Liver (tissue), 9 donors: ENCODE data around the gene LIN9. TPM values are rescaled to one million over a fixed set of nuclear protein-coding genes. Genes with fewer than 3 reads are reported as not detected.
"Not testable (repeated sequence)": the region's sequence is repeated elsewhere in the genome, so short reads cannot be mapped to it uniquely, and the experiment has no call there.

ENCODE experiments used
- DNase-seq: peaks from one replicate; pipeline ENCODE4 v3.0.0-alpha.2; 2017; ENCODE audit warnings: low spot score
- H3K27ac ChIP-seq, 2 donors: one replicate each; pipeline ENCODE4 v1.7.0; 2013; ENCODE audit warnings: inconsistent platforms in 2 of 2, low read length in 2 of 2, control low read depth in 1 of 2, low read depth in 1 of 2, mild to moderate bottlenecking in 1 of 2
- H3K27me3 ChIP-seq, 4 donors: one replicate each; pipeline versions ENCODE4 v1.6.1 to v1.7.0; 2013; ENCODE audit warnings: low read length in 3 of 4, inconsistent platforms in 1 of 4, mild to moderate bottlenecking in 1 of 4, moderate library complexity in 1 of 4; ENCODE audit not compliant: control insufficient read depth in 4 of 4, insufficient read depth in 4 of 4
- H3K36me3 ChIP-seq, 4 donors: one replicate each; pipeline versions ENCODE4 v1.6.1 to v1.7.0; 2013; ENCODE audit warnings: low read length in 3 of 4, mild to moderate bottlenecking in 3 of 4, low read depth in 1 of 4, moderate library complexity in 1 of 4; ENCODE audit not compliant: control insufficient read depth in 4 of 4, insufficient read depth in 3 of 4
- H3K4me1 ChIP-seq, 4 donors: one replicate each; pipeline versions ENCODE4 v1.6.1 to v1.7.0; 2013; ENCODE audit warnings: low read length in 3 of 4, mild to moderate bottlenecking in 3 of 4, moderate library complexity in 1 of 4; ENCODE audit not compliant: control insufficient read depth in 4 of 4, insufficient read depth in 4 of 4
- H3K4me3 ChIP-seq, 3 donors: one replicate each; pipeline versions ENCODE4 v1.6.1 to v1.7.0; 2013; ENCODE audit warnings: low read length in 3 of 3, control low read depth in 1 of 3, low read depth in 1 of 3, mild to moderate bottlenecking in 1 of 3
- H3K9ac ChIP-seq, 2 donors: one replicate each; pipeline ENCODE4 v1.7.0; 2013; ENCODE audit warnings: low read length in 2 of 2, mild to moderate bottlenecking in 2 of 2, moderate library complexity in 2 of 2, control low read depth in 1 of 2, low read depth in 1 of 2
- H3K9me3 ChIP-seq, 4 donors: one replicate each; pipeline versions ENCODE4 v1.6.1 to v1.7.0; 2013; ENCODE audit warnings: low read length in 3 of 4; ENCODE audit not compliant: control insufficient read depth in 4 of 4
- CTCF ChIP-seq: fragments of 150-350 bp; IDR thresholded peaks from 2 replicates; pipeline ENCODE4 v1.5.1; 2017; ENCODE audit warnings: improper control_type of control experiment, low read depth, low read length; ENCODE audit not compliant: missing input control
- FOXA1 ChIP-seq: IDR thresholded peaks from 2 replicates; pipeline ENCODE4 v1.6.1; 2016; ENCODE audit warnings: antibody characterized with exemption
- FOXA2 ChIP-seq: IDR thresholded peaks from 2 replicates; pipeline ENCODE4 v1.6.1; 2016; ENCODE audit warnings: antibody characterized with exemption
- GABPA ChIP-seq, 2 donors: IDR thresholded peaks in 1 of 2; conservative IDR thresholded peaks in 1 of 2; 2 replicates each; pipeline ENCODE4 v1.6.1; 2016; ENCODE audit warnings: antibody characterized with exemption in 2 of 2, mild to moderate bottlenecking in 1 of 2, moderate library complexity in 1 of 2
- HNF4A ChIP-seq, 2 donors: conservative IDR thresholded peaks; 2 replicates each; pipeline ENCODE4 v1.6.1; 2016; ENCODE audit warnings: antibody characterized with exemption in 2 of 2, mild to moderate bottlenecking in 2 of 2
- JUND ChIP-seq, 2 donors: IDR thresholded peaks; 2 replicates each; pipeline ENCODE4 v1.6.1; 2016; ENCODE audit warnings: antibody characterized with exemption in 2 of 2
- REST ChIP-seq: IDR thresholded peaks from 2 replicates; pipeline ENCODE4 v1.6.1; 2016; ENCODE audit warnings: antibody characterized with exemption, mild to moderate bottlenecking
- WGBS: extraction: QIAGEN DNeasy Blood & Tissue Kit; methylation state at CpG from one replicate; pipeline ENCODE4 v1.1.7; 2013; 5-methylcytosine and 5-hydroxymethylcytosine counted together
- polyA plus RNA-seq, 2 donors: library from polyadenylated mRNA; stranded (reverse) in 1 of 2; unstranded in 1 of 2; fragments of 200-250 nt in 1 of 2; fragments of >200 nt in 1 of 2; fragmentation: Nextera tagmentation in 1 of 2; extraction: Ambion mirVana in 1 of 2; gene quantifications; one replicate each; pipeline versions ENCODE4 v1.2.1 to v1.2.3, GENCODE V29; 2013 to 2015
- total RNA-seq, 2 donors: library from RNA; depleted of rRNA; stranded (reverse); fragments of >200 nt; gene quantifications; one replicate each; pipeline ENCODE4 v1.2.3, GENCODE V29; 2014
- TF ChIP-seq, protein P1 (sequence below): IDR thresholded peaks from 2 replicates; pipeline ENCODE4 v1.6.1; 2016; ENCODE audit warnings: antibody characterized with exemption
- donor health status: healthy.
- donor health status: healthy.
- donor health status: healthy.
- donor health status: healthy.
- donor health status: healthy.

LIN9 gene
- total and polyA plus RNA-seq, 4 donors: 0.50 to 7.9 (median 1.00) TPM

GRCh38 chr1:226274138-226274537 lies 34.8 kb downstream of the LIN9 start (continued):
- no peak for TF ChIP-seq REST

- not testable (repeated sequence) for H3K4me1 ChIP-seq, H3K27me3 ChIP-seq, DNase-seq, H3K9me3 ChIP-seq, H3K27ac ChIP-seq, H3K4me3 ChIP-seq, H3K36me3 ChIP-seq, H3K9ac ChIP-seq
- 87% methylated on average over 8 of the region's 8 CpGs for WGBS
Observed at GRCh38 chr1:226272233-226272902, 36.6 kb downstream of the LIN9 start.

DNA sequence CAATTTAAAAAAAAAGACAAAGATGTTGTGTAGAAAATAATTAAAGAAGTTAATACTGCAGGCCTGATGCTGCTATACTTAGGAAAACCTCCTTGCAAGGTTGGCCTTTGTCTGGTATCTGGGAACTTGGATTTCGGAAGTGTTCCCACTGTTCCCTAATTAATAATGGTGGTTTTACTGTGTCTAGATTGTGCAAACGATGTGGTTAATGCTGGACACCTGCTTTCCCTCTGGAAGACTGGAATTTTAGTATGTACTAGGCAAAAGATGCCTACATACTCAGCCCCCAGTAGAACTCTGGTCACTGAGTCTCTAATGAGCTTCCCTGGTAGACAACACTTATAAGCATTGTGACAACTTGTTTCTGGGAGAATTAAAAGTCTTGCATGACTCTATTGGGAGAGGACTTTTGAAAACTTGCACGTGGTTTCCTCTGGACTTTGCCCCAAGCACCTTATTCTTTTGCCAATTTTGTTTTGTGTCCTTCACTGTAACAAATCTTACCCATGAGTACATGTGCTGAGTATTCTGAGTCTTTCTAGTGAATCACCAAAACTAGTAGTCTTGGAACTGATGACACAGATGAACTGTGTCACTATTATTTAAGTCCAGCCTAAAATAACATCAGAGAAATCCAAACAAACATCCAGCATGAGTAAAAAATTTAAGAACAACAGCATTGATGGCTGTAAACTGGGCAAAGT lies 40.4 kb downstream of the LIN9 start:
- WGBS: 63% methylated on average over 3 of the region's 3 CpGs

DNA sequence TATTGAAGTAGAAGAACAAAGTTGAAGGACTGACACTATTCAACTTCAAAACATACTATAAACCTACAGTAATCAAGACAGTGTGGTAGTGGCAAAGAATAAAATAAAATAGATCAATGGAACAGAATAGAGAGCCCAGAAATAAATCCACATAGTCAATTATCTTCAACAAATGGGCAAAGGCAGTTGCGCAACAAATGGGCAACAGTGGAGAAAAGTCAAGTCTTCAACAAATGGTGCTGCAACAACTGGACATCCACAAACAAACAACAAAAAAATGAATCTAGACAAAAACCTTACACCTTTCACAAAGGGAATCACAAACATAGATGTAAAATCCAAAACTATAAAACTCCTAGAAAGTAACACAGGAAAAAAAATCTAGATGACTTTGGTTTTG lies 47.1 kb downstream of the LIN9 start:
- Histone ChIP-seq H3K36me3 (peaks cover 0 to 2% (median 0%) of the 10 kb centered on the region in 4 donors), H3K9me3 (no peaks in the 10 kb centered on the region), H3K9ac (no peak overlapping the region), H3K27ac (no peak overlapping the region), H3K27me3 (no peaks in the 10 kb centered on the region), H3K4me3 (no peak overlapping the region), H3K4me1 (no peaks in the 10 kb centered on the region)
- WGBS: 100% methylated on average over 1 of the region's 1 CpG
- TF ChIP-seq FOXA2 (no peak), FOXA1 (no peak), REST (no peak), GABPA (IDR thresholded peaks at IDR 0.05 in 1 of 2, conservative IDR thresholded peaks at IDR 0.05 in 1 of 2) (no peak), JUND (IDR thresholded peaks at IDR 0.05) (no peak)
- TF ChIP-seq, protein P1, sequence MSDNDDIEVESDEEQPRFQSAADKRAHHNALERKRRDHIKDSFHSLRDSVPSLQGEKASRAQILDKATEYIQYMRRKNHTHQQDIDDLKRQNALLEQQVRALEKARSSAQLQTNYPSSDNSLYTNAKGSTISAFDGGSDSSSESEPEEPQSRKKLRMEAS: no peak
- DNase-seq: no peak

More for the DNA sequence above, 40.4 kb downstream of the LIN9 start:
- Histone ChIP-seq H3K4me1 (peaks cover 0 to 3% (median 0%) of the 10 kb centered on the region in 4 donors), H3K27ac (no peak overlapping the region), H3K9ac (no peak overlapping the region), H3K36me3 (no peaks in the 10 kb centered on the region), H3K27me3 (no peaks in the 10 kb centered on the region), H3K9me3 (no peaks in the 10 kb centered on the region), H3K4me3 (no peak overlapping the region)
- no peak for TF ChIP-seq CTCF
- peak; percentile 23 to 56 for TF ChIP-seq HNF4A (conservative IDR thresholded peaks at IDR 0.05)
- no peak for DNase-seq
